GM12891 (cell line): ENCODE data around the gene ARFGEF2.

Experiments used
- POLR2A ChIP-seq: IDR thresholded peaks from 2 replicates; pipeline ENCODE4 v1.6.1; 2011; ENCODE audit warnings: low read depth, low read length, control low read depth
- POLR2AphosphoS5 ChIP-seq: IDR thresholded peaks from 2 replicates; pipeline ENCODE4 v1.6.1; 2011; ENCODE audit warnings: low read depth, low read length, control low read depth
- POU2F2 ChIP-seq: IDR thresholded peaks from 2 replicates; pipeline ENCODE4 v1.6.1; 2011; ENCODE audit warnings: low read depth, mild to moderate bottlenecking, control low read depth, low read length, moderate library complexity
- SPI1 ChIP-seq: IDR thresholded peaks from 2 replicates; pipeline ENCODE4 v1.6.1; 2011; ENCODE audit warnings: low read depth, low read length, control low read depth
- TAF1 ChIP-seq: IDR thresholded peaks from 2 replicates; pipeline ENCODE4 v1.6.1; 2011; ENCODE audit warnings: low read depth, low read length, control low read depth

DNA sequence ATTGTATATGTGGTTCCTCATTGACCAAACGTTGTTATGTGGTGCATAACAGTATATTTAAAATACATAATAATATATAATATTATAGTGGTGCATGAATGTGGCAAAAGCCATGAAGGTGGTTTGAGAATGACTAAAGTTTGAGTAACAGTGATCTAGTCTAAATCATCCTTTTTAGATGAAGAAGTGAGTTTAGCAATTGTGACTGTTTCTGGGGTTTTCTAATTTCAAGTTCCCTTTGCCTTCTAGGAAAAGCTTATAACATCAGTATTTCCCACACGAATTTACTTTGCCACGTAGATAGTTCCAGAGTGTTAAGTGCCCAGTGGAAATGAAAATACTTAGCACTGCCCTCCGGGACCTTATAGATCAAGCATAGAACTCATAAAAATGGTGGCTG is 40.9 kb downstream of the ARFGEF2 start:
- TF ChIP-seq POLR2AphosphoS5 (no peak), POLR2A (no peak), TAF1 (no peak), SPI1 (no peak), POU2F2 (no peak)
